HG03280 (cell line): ENCODE results near the gene RPN2.

Experiments used
- ATAC-seq: cut with Tn5 transposase; IDR thresholded peaks from one replicate; pipeline ENCODE4 v1.9.1; 2021; ENCODE audit warnings: mild to moderate bottlenecking, moderate library complexity; ENCODE audit not compliant: unreplicated experiment

RPN2 gene

GRCh38 chr20:37238935-37239451 is 59.9 kb downstream of the RPN2 start:
- no peak for ATAC-seq

- ATAC-seq, result no peak
Measured at GRCh38 chr20:37240337-37241067, 61.4 kb downstream of the RPN2 start.

- ATAC-seq, result no peak
Measured at GRCh38 chr20:37242503-37242902, 63.4 kb downstream of the RPN2 start.

GRCh38 chr20:37243076-37243936 is 64.2 kb downstream of the RPN2 start:
- ATAC-seq, result no peak

- ATAC-seq, result no peak
Measured at GRCh38 chr20:37243937-37244571, 64.9 kb downstream of the RPN2 start.

- no peak for ATAC-seq
Measured at GRCh38 chr20:37244572-37244957, 65.4 kb downstream of the RPN2 start.

GRCh38 chr20:37245216-37246150 is 66.4 kb downstream of the RPN2 start:
- no peak for ATAC-seq

GRCh38 chr20:37246736-37247135 is 67.6 kb downstream of the RPN2 start:
- no peak for ATAC-seq

GRCh38 chr20:37247547-37247946 is 68.4 kb downstream of the RPN2 start:
- ATAC-seq, result no peak

GRCh38 chr20:37249304-37249703 is 70.2 kb downstream of the RPN2 start:
- no peak for ATAC-seq

GRCh38 chr20:37251825-37252477 is 72.8 kb downstream of the RPN2 start:
- no peak for ATAC-seq

- no peak for ATAC-seq
Measured at GRCh38 chr20:37253087-37253486, 74.0 kb downstream of the RPN2 start.

- no peak for ATAC-seq
Measured at GRCh38 chr20:37254114-37254878, 75.2 kb downstream of the RPN2 start.

- ATAC-seq, result no peak
Measured at GRCh38 chr20:37256286-37256685, 77.2 kb downstream of the RPN2 start.

GRCh38 chr20:37257530-37257929 is 78.4 kb downstream of the RPN2 start:
- ATAC-seq, result no peak

- ATAC-seq, result no peak
Measured at GRCh38 chr20:37257988-37258387, 78.9 kb downstream of the RPN2 start.

- no peak for ATAC-seq
Measured at GRCh38 chr20:37259031-37259430, 79.9 kb downstream of the RPN2 start.

GRCh38 chr20:37259865-37260264 is 80.7 kb downstream of the RPN2 start:
- ATAC-seq, result no peak

- ATAC-seq, result no peak
Measured at GRCh38 chr20:37260923-37261322, 81.8 kb downstream of the RPN2 start.
